Left cardiac atrium (tissue), 4 donors: ENCODE results near the gene FADS2. TPM values are rescaled to one million over a fixed set of nuclear protein-coding genes. Genes with fewer than 3 reads are reported as not detected.

Experiments used
- ATAC-seq, 2 donors: fragments of 200-7000 bp; cut with Tn5 transposase; one replicate each; pipeline ENCODE4 v1.9.1; 2020; ENCODE audit warnings: mild to moderate bottlenecking in 2 of 2, moderate library complexity in 2 of 2
- DNase-seq: peaks from one replicate; pipeline ENCODE4 v3.0.0-alpha.2; 2020
- intact Hi-C, 2 donors: fragments of 100-400 bp; cut with DNase I; formaldehyde crosslinking; loops; one replicate each; pipeline versions ENCODE4 v1.14.1 to v1.15.1; 2022 to 2023
- total RNA-seq, 2 donors: library from RNA; stranded (reverse); fragmentation: NEBNext Ultra II Directional; extraction: Animal tissue kit (Norgen Biotek cat#: 25700); gene quantifications; one replicate each; pipeline ENCODE4 v1.2.1, GENCODE V29; 2021
- donor health status: DM: no; HTN: yes; CAD: no.
- donor health status: DM: no; HTN: yes; CAD: no; lungs with severe emphysema.
- donor health status: DM: yes; HTN: yes; CAD: no.
- donor health status: Dilated cardiomyopathy.

FADS2 gene
- total RNA-seq, 2 donors from 2014 or later = 26.3 to 67.5 TPM

DNA sequence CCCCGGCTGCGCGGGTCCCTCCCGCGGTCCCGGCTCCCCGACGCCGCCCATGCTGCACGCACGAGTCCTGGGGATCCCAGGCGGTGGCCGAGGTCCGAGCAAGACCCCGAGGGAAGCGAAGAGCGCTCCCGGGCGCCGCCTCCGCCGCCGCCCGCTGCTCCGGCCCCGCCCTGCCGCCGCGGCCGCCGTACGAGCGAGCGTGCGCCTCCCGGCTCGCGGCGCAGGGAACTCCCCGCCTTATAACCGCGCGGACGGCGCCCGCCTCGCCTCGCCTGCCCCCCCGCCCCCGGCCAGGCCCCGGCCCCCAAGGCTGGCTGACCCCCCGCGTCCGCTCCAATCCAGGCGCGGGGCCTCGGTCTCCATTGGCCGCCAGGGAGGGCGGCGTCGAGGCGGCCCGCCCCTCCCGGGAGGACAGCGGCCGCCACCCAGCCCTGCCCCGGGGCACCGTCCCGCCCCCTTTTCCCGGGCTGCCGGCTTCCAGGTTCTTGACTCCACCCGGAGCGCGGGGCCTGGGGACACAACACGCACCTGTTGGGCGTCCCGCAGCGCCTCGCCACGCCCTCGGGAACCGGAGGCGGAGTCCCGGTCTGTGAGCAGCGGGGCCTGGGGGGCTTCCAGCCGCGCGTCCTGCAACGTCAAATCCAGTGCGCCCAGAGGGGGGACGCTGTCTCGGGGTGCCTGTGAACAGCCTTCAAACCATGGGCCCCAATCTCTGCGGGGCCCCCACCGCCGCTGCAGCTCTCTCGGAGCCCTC, 63.4 kb downstream of the FADS2 start, which contains the start of gene FADS3:
Gene FADS3, minus strand, starts transcription at position 215 of the 754 bp plus-strand sequence. Its CDS starts 164 bp downstream, at position 51.
- intact Hi-C loops = no loop called here
- DNase-seq (peak; percentile 90), ATAC-seq (peak; percentile 88 to 92)

DNA sequence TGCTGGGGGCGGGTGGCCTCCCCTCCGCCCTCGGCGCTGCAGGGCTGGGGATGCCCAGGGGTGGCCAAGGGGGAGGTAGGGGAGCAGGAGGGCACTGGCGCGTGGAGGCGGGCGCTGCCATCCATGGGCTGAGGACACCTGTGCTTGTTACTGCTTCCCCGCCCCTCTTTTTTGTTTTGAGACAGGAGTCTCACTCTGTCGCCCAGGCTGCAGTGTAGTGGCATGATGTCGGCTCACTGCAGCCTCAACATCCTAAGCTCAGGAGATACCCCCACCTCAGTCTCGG, 63.9 kb downstream of the FADS2 start:
- intact Hi-C loops = no loop called here
- ATAC-seq = peak; percentile 1 to 4

DNA sequence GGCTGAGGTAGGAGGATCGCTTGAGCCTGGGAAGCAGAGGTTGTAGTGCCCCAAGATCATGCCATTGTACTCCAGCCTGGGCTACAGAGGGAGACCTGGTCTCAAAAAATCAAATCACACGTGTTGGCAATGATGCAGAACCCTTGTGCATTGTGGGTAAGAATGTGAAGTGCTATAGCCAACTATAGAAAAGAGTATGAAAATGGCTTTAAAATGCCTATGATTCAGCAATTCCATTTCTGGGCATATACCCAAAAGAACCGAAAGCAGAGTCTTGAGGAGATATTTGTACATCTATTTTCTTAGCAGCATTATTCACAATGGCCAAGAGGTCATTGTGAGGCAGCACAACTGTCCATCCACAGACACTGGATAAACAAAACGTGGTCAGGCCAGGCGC, 65.9 kb downstream of the FADS2 start:
- intact Hi-C loops = no loop called here
- ATAC-seq (no peak), DNase-seq (no peak)

More for the DNA sequence above, 63.9 kb downstream of the FADS2 start:
- DNase-seq = no peak

DNA sequence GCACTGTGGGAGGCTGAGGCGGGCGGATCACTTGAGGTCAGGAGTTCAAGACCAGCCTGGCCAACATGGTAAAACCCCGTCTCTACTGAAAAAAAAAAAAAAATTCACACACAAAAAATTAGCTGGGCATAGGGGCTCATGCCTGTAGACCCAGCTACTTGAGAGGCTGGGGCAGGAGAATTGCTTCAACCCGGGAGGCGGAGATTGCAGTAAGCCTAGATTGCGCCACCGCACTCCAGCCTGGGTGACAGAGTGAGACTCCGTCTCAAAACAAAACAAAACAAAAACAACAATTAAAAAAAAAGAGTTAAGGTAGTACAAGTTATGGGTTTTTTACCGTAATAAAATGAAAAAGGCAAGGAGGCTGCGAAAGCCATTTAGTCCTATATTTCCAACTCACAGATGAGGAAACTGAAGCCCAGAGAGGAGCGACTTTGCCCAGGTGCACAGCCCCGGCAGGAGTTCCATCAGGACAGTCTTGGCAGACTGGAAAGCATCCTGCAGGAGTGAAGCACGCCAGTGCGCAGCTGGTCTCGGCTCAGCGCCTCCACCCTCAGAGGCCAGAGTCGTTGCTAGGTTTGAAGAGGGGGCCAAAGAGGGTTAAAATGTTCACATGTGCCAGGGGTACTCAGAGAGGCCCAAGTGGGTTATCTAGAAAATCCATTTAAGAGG, 67.1 kb downstream of the FADS2 start:
- DNase-seq = no peak
- intact Hi-C loops = loop anchor here (5.0 kb wide), 4 partner anchors 52 to 212 kb away; no protein-coding TSS in a partner anchor
- no peak for ATAC-seq

DNA sequence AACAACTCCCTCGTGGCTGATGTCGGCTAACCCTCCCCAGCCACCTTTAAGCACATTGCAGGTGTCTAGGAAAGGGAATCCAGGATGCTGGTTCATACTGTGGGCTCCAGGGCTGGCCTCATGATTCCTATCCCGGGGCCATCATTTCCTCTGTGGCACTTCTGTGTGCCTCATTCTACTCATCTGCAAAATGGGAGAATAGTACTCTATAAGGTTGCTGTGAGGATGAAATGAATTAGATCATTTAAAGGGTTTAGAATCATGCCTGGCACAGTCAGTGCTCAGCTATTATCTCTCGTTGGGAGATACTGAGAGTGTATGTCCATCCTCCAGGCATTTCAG, 67.6 kb downstream of the FADS2 start:
- intact Hi-C loops = loop anchor here (5.0 kb wide), 4 partner anchors 52 to 212 kb away; no protein-coding TSS in a partner anchor
- DNase-seq (no peak), ATAC-seq (no peak)

DNA sequence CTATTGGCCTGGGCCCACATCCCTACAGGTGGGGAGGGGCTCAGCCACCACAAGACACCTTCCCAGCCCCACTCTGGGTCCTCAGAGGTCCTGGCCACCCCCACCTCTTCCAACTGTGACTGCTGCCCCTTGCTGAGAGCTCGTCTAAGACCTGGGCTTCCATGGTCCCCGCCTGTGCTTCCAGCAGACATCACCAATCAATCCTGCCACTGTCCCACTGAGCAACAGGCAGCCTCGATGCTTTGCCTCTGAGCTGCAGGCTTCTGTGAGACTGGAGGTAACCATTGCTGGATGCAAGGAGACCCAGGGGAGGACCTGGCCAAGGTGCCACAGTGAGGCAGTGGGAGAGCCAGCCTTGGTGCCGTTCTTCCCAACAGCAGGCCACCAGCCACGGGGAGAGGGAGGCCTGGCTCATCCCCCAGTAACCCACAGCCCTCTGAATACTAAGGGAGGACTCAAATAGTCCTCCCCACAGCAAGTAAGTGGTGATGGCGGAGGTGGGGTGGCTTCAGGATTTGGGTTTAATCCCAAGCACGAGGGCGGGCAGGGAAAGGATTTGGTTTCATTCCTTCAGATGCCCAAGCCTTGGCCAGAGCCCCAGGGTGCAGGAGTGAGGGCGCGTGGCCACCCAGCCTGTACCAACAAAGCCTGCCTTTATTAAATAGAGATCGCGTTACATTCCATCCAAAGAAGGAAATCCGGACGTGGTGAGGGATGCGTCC, 68.7 kb downstream of the FADS2 start:
- no peak for DNase-seq
- intact Hi-C loops = loop anchor here (5.0 kb wide), 4 partner anchors 50 to 210 kb away; no protein-coding TSS in a partner anchor
- no peak for ATAC-seq

DNA sequence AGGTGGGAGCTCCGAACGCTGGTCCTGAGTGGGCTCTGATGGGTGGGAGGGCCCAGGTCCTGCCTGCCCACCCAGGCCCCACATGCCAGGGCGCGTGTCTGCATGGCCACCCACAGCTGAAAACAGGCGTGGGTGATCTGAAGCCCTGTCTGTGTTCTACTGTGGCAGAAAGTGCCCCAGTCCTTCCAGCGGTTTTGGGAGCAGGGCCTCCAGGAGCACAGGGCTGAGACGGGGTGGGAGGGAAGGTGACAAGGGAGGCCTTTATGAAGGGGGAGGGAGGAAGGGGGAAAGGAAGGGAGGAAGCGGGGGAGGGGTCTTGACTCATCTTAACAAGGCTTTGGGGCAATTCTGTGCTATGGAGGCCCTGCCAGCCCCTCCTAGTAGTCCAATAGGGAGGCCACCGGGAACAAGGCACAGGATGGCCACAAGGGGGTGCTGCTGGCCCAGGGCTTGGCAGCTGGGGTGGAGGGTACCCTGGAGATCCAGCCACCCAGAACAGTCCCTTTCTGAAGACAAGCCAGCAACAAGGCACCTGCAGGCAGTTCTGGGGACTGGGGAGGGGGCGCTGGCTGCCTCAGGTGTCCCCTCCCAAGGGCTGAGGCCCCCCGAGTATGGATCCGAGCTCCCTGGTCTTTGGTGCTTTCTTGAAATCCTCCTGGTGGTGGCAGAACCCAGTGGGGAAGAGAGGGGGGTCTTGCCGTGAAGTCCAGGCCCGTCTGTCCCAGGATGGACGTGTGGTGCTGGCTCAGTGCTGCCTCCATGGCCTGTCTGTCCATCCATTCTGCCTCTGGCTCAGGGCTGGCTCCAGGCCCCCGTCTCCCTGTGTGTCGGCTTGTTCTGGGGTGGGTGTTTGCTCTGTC, 69.5 kb downstream of the FADS2 start:
- intact Hi-C loops = loop anchor here (2.0 to 5.0 kb wide), 6 partner anchors 49 to 210 kb away; no protein-coding TSS in a partner anchor
- DNase-seq (peak; percentile 78), ATAC-seq (peak; percentile 63 to 64)

DNA sequence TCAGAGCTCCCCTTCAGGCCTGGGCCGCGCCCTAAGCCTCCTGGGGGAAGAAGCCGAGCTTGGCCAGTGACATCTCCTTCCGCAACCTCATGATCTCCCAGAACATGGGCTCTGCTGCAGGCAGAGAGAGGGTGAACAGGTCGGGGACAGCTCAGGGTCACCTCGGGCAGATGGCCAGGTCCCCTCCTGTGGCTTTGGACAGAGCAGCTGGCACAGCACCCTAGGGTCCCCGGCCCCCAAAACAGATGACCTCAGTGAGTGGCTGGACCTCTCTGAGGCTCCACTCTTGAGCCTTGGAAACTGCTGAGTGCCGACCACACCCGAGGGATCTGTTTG, 70.1 kb downstream of the FADS2 start:
- intact Hi-C loops = loop anchor here (2.0 to 5.0 kb wide), 6 partner anchors 49 to 209 kb away; no protein-coding TSS in a partner anchor
- ATAC-seq = peak in 1 of 2 donors; percentile 2
- DNase-seq = no peak

DNA sequence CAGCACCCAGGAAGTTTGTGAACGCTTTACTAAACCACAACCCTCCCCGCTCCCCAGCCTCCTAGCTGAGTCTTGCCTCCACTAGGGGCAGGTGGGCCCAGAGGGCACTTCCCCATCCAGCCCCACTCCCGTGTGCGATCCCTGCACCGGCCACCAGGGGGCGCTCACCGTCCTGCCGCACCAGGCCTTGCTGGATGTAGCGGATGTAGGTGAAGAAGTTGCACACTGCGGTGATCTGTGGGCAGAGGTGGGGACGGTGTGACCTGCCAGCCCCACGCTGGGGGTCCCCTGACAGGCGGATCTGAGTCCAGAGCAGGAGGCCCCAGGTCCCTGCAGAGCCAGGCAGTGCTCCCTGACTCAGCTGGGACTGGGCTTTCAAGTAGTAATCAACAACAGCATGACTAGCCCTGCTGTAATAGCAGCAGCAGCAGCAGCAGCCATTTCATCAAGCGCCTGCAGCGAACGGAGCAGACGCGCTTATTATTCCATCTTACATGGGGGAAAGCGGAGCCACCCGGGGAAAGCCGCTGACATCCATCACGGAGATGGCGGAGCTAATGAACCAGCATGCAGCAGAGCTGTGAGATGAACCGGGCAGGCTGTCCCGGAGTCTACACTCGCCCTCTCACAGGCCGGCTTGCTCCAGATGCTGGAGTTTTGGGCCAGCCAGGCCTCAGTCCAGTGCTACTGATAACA, 71.2 kb downstream of the FADS2 start:
- DNase-seq (peak; percentile 82), ATAC-seq (peak; percentile 83 to 85)
- intact Hi-C loops = loop anchor here (2.0 to 5.0 kb wide), 6 partner anchors 48 to 208 kb away; no protein-coding TSS in a partner anchor

DNA sequence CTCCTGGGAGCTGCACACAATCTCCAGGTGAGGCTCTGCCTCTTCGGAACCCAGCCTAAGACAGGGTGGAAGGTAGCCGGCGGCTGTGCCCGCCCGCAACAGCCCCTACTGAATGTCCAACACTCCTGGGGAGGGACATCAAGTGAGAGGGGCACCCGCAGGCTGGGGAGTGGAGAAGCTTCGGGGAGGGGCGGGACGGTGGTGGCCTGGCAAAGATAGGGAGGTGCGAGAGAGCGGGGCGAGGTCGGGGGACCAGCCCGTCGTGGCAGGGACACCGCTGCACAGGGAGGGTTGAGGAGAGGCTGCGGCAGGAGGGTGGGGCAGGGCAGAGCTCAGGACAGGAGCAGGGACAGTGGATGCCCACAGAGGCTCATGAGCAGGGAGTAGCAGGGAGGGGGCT, 72.2 kb downstream of the FADS2 start:
- ATAC-seq (no peak), DNase-seq (no peak)
- intact Hi-C loops = no loop called here

DNA sequence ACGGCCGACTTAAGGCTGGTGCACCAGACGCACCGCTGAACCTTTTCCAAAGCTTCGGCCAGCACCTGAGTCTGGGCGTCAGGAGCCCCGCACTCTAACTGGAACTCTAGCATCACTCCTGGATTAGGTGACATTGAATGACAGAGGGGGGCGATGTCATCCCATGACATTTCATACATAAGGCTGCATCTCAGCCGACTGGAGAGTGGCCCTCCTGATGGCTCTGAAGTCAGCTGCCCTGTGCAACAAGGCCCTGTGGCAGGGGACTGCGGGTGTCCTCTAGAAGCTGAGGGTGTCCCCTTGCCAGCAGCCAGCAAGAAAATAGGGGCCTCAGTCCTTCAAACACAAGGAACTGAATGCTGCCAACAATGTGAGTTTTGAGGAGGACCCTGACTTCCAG, 73.3 kb downstream of the FADS2 start:
- ATAC-seq = no peak
- intact Hi-C loops = no loop called here
- DNase-seq = no peak

DNA sequence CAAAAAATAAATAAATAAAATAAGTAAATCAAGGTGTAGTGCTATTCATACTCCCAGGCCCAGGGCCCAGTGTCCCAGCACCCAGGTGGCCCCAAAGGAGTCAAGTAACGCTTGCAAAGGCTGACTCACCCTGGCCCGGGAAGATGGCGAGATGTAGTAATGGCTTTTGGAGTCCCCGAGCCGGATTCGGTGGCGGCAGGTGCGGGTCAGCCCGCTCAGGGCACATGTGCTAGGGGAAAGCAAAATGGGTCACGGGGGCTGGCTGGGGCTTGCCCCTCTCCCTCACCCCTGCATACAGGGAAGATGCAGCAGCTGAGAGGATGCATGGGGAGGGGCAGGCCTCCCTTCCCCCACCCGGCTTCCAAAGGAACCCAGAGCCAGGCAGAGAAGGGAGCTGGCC, 74.2 kb downstream of the FADS2 start:
- intact Hi-C loops = no loop called here
- DNase-seq (no peak), ATAC-seq (no peak)

DNA sequence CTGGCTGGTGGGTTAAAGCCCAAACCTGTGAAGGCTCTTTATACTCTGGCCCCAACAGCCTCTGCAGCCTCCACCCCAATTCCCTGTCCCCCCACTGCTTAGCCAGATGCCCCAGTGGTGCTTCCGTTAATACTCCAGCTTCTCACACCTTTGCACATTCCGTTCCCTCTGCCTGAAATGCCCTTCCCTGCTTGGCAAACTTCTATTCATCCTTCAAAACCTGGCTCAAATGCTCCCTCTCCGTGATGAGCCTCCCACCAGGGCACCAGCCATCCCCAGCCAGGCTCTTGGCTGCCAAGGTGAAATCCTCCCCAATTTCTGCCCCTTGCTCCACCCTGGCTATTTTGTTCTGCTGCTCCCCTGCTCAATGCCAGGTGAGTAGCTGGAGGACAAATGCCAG, 75.7 kb downstream of the FADS2 start:
- DNase-seq (no peak), ATAC-seq (no peak)
- intact Hi-C loops = no loop called here

DNA sequence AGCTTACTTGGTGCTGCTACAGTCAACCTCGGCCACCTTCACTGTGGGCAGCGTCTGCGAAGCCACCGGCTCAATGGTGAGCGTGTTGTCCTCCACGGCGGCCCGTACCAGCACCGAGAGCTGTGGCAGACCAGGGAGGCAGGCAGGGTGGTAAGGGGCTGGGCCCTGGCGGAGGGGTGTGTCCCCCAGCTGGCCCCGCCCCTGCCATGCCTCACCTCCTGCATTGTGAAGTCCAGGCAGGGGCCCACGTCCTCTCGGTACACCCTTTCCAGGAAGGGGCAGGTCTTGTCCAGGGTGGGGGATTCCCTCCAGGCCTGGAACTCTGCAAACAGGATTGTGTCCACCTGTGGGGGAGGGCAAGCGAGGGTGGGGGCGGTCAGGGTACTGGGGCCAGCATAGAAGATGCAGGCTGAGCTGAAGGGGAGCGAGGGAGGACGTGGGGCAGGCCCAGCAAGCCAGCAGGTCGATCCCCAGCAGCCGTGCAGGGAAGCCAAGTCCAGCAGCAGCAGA, 76.5 kb downstream of the FADS2 start:
- intact Hi-C loops = no loop called here
- DNase-seq (no peak), ATAC-seq (peak; percentile 69 to 73)

DNA sequence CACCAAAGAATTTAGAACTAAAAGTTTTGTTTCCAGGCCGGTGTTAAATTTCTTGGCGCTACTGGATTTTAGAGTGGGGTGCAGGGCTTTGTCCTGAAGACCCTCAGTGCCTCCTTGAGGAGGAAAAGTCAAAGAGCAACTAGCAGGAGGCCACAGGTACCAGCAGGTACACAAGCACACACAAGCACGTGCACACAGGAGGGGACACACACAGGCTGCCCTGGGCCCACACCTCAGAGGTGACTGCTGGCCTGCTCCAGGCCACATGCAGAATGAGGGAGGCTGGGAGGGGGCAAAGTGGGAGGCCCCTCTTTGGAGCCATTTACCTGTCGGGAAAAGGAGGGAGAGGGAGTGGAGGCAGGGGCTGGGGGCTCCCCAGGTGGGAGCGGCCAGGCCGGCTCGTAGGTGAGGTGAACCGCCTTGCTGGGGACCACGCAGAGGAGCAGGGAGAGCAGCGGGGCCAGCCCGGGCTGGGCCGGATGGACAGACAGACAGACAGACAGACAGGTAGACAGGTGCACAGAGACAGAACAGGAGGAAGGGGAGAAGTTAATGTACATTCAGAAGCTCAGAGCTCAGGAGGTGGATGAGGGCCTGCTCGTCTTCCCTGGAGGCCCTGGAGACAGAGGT, 77.1 kb downstream of the FADS2 start:
- no peak for DNase-seq
- ATAC-seq = no peak
- intact Hi-C loops = no loop called here

DNA sequence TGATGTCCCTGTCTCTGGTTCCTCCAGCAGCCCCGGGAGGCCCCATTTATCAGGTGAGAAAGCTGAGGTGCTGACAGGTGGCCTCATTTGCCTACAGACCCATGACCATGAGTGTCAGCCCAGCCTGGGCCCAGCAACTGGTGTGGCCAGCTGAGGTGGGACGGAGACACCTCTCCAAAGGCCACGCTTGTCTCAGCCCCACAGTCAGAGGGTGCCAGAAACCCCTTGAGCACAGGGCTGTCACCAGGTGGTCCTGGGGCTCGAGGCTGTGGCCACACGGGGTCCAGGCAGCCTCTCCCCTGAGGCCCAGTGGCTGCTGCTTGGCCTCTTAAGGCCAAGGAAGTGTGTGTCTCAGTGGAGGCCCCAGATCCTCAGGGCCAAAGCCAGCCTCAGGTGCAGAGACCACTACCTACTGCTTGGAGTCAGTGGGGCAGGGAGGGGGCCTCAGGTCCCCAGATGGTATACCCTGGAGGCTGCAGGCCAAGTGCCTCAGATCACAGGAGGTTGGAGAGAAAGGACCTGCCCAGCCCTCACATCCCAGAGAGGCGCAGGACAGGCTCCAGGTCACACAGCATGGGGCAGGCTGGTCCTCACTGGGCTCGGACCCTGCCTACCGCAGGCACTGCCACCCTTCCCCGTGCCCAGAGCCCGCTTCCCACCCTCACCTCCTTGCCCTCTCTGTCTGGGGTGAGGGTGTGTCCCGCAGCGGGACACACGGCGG, 77.9 kb downstream of the FADS2 start:
- intact Hi-C loops = no loop called here
- ATAC-seq (no peak), DNase-seq (no peak)

DNA sequence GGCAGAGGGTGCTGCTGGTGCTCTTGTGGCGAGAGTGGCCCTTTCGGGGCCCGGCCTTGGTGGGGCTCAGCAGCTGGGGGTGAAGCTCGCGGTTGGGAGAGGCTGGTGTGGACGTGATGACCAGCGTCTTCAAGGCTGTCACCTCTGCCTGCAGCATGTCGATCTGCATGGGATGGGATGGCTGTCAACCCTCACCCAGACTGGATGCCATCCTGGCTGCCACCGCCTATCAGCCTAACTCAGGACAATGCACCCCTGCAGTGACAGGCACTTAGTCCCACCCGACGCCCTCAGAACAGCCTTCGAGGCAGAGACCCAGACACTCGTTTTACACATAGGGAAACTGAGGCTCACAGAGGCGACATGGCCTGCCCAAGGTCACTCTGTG, 78.4 kb downstream of the FADS2 start:
- DNase-seq (no peak), ATAC-seq (no peak)
- intact Hi-C loops = no loop called here
